NCI-H2196 treated with DMSO at 0.1 percent for 48 hours (cell line): ENCODE results near the gene NCMAP.
A peak's percentile ranks its signal among the peaks of the same experiment; 100 is the strongest.
"Not testable (repeated sequence)": the region's sequence is repeated elsewhere in the genome, so short reads cannot be mapped to it uniquely, and the experiment has no call there.

Experiments used
- DNase-seq: peaks from one replicate; lab custom pipeline; 2025; ENCODE audit not compliant: unreplicated experiment; lab: John Stamatoyannopoulos, UW

Gene NCMAP, protein sequence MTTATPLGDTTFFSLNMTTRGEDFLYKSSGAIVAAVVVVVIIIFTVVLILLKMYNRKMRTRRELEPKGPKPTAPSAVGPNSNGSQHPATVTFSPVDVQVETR

GRCh38 chr1:24555591-24556413 is at the start of gene NCMAP:
Gene NCMAP, plus strand, starts transcription at chr1:24556087. Its CDS starts 39,344 bp downstream, at chr1:24595431.
- no peak for DNase-seq

DNA sequence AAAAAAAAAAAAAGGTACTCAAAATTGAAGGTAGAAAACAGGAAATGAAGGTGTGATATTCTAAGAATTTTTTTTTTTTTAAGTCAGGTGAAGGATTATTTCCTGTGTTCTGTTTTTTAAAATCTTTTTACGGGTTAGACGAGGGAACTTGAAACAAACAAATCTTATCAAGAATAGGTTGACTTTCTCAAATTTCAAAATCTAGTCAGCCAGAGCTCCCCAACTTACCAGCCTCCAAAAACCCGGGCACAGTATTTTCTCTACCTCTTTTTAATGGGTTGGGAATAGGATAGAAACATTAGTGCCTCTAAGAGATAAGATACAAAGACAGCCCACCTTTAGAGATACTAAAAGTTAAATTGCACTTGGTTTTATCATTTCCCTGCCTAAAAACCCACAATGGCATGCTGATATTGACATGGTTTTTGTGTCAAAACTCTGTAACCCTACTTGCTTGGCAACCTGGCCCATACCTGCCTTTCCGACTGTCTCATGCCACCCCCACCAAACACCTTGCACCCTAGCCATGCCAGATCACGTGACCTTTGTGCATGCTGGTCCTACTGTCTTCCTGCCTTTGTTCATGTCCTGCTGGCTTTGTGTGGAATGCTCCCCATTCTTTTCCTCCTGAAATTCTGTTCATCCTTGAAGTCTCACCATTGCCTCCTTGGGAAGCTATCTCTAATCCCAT is 49.1 kb upstream of the NCMAP start:
- DNase-seq, result no peak

DNA sequence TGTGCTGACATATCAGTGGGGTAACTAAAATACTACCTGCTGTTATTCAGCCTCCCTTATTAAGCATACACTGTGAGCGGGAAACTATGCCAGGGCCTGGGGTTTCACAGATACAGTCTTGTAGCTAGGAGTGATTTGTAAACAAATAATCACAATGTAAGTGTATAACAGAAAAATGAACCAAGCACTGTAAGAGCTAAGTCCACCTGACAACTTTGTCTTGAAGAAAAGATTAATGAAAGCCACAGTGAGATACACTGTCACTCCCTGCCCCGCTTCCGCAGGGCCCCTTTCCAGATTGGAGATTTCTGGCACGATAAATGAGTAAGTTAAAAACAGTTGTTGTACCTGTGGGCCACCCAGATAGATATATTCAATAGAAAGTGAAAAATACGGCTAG is 48.5 kb upstream of the NCMAP start:
- no peak for DNase-seq

DNA sequence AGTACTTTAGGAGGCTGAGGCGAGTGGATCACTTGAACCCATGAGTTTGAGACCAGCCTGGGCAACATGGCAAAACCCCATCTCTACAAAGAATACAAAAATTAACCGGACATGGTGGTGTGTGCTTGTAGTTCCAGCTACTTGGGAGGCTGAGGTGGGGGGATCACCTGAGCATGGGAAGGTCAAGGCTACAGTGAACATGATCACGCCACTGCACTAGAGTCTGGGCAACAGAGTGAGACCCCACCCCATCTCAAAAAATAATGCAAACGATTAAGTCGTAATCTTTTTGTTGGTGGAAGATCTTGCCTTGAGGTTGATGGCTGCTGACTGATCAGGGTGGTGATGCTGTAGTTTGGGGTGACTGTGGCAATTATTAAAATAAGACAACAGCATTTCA is 47.0 kb upstream of the NCMAP start:
- DNase-seq, result no peak

DNA sequence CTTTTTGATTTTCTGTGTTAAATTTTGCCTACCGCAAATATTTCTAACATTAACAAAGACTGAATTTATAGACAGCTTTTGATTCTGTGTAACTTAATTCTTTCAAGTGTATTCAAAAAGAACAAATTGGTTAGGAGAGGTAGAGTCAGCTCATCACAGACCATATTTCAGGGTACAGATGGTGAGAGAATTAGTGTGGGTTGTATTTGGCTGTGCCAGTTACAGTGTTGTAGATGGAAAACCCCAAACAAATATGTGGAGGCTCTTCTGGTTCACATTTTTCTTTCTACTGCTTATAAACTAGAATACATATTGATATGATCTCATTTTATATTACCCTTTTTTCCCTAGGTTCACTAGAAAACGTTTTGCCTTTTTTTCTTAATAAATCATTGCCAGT is 42.2 kb upstream of the NCMAP start:
- no peak for DNase-seq

GRCh38 chr1:24514946-24515345 is 40.9 kb upstream of the NCMAP start:
- no peak for DNase-seq

- DNase-seq, result not testable (repeated sequence)
These were observed 40.1 kb upstream of the NCMAP start for GRCh38 chr1:24515671-24516209.

- DNase-seq, result no peak
These were observed 39.4 kb upstream of the NCMAP start for GRCh38 chr1:24516506-24516905.

- DNase-seq, result no peak
These were observed 38.0 kb upstream of the NCMAP start for GRCh38 chr1:24517898-24518297.

DNA sequence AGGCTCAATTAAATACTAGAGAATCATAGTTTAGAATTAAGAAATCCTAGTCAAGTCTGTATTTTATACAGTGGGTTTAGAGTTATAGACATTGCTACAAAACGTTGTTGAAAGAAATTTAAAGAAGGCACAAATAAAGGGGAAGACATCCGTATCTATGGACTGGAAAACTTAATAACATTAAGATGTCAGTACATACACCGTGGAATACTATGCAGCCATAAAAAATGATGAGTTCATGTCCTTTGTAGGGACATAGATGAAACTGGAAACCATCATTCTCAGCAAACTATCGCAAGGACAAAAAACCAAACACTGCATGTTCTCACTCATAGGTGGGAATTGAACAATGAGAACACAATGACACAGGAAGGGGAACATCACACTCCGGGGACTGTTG is 35.6 kb upstream of the NCMAP start:
- not testable (repeated sequence) for DNase-seq

GRCh38 chr1:24525606-24526005 is 30.3 kb upstream of the NCMAP start:
- no peak for DNase-seq

- DNase-seq, result no peak
These were observed 29.8 kb upstream of the NCMAP start for GRCh38 chr1:24526045-24526444.

DNA sequence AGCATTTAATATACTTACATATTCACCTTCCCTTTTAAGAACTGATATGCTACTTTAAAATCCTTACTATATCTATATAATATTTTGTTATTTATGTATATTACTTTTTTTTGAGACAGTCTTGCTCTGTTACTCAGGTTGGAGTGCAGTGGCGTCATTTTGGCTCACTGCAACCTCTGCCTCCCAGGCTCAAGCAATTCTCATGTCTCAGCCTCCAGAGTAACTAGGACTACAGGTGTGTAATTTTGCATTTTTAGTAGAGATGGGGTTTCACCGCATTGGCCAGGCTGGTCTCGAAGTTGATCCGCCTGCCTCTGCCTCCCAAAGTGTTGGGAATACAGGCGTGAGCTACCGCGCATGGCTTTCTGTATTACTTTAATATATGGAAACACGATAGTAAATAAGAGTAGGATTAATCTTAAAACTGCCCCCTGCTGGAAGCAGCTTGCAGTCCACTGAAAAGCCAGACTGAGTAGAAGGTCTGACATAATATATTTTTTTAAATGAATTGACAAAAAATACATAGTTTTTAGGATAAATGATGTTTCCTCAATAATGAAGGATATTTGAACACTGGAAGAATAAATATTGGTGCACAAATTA is 28.8 kb upstream of the NCMAP start:
- DNase-seq, result no peak

DNA sequence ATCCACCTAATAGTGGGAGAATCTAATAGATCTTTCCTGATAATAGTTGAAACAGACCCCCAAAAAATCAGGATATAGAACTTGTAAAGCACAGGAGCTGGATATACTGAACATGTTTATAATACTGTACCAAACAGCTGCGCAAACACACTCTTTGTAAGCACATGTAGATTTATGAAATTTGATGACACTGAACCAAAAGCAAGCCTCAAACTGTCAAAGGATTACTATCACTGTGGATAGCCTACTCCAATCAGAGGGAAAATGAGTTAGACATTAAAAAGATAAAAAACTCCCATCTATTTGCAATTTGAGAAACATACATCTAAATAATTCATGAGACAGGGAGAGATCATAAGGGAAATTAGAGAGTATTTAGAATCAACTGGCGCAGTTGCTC is 27.1 kb upstream of the NCMAP start:
- DNase-seq, result peak; percentile 51

DNA sequence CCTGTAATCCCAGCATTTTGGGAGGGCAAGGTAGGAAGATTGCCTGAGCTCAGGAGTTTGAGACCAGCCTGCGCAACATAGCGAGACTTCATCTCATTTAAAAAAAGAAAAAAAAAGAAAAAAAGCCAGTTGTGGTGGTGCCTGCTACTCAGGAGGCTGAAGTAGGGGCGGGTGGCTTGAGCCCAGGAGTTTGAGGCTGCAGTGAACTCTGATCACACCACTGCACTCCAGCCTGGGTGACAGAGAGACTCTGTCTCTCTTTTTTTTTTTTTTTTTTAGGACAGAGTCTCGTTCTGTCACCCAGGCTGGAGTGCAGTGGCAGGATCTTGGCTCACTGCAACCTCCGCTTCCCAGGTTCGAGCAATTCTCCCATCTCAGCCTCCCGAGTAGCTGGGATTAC is 26.6 kb upstream of the NCMAP start:
- DNase-seq, result not testable (repeated sequence)

DNA sequence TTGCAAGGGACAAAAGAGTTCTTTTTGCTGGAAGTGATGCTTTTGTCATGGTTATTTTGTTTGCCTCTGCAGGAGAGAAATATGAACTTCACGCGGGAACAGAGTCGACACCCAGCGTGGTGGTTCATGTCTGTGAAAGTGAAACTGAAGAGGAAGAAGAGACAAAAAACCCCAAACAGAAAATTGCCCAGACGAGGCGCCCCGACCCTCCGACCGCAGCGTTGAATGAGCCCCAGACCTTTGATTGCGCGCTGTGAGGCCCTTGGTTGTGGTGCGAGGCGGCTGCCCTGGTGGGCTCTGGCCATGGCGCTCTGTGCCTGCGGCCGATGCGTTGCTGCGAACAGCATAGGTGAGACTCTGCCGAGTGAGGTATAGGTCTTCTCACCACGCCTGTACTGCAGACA is 20.9 kb upstream of the NCMAP start:
- DNase-seq, result no peak

GRCh38 chr1:24535778-24536177 is 20.1 kb upstream of the NCMAP start:
- no peak for DNase-seq

DNA sequence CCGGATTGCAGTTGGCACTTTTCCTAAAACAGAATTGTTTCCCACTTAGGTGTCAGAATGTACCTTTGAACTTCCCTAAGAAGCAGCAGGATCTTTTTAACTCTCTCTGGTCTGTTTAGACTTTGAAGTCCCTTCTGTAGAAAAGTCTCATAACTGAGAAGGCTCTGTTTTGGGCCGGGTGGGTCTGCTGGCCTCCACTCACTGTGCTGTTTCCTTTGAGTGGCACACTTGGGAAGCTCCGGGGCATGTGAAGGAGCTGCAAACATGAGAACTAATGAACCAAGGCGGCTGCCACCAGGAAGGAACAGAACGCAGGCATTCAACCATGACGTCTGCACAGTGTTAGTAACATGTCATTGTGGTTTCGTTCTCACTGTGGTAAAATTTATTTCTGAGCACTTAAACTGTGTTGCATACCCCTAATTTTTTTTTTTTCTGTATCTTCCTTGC is 19.5 kb upstream of the NCMAP start:
- no peak for DNase-seq

GRCh38 chr1:24540051-24540905 is 15.6 kb upstream of the NCMAP start:
- DNase-seq, result no peak

DNA sequence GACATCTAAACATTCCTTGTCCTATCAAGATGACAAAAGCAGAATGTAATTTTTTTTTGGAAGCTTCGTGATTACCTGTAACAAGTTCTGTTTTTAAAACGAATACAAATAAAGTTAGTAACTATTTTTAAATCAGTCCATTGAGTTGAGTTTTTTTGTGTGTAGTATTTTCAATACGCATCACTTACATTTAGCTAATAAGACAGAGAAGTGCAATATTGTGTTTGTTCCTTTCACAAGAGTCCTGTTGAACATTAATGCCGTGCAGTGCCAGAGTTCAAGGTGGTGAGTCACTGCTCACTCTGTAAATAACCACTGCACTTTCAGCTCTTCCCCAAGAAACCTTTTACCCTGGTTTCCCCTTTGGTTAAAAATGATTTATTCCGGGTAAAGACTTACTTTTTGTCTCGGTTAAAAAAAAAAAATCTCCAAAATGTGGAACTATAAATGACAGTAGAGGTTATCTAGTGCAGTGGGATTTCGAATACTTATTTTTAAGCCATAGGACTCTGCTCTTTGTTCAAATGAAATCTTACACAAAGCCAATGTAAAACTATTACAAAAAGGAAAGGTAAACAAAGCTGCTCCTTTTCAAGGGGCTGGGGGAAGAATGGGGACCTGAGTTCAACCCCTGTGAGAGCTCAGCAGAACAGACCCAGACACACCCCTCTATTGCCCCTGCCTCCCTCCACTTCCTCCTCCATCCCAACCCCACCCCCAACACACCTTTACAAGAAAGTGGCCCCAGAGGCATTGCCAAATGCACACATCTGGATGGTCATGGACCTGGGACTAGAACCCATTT is 14.8 kb upstream of the NCMAP start:
- DNase-seq, result no peak
